ENCODE data around the gene TMEM63C.

TMEM63C gene

GRCh38 chr14:77185093-77185465 is 3.5 kb downstream of the TMEM63C start:
- peaks cover 47% of the 10 kb centered on the region for H3K27me3 ChIP-seq
- no peak overlapping the region for H3K4me3 ChIP-seq (ENCODE audit: low read depth in 1 of 2, low read length in 1 of 2)
- no peaks in the 10 kb centered on the region for H3K9me3 ChIP-seq
- H3K36me3 ChIP-seq = no peaks in the 10 kb centered on the region
- peaks cover 6 to 17% of the 10 kb centered on the region in 2 experiments for H3K4me1 ChIP-seq (ENCODE audit: control insufficient read depth in 1 of 2, insufficient read depth in 1 of 2, low read depth in 1 of 2, low read length in 1 of 2)
- no peak overlapping the region for H3K27ac ChIP-seq
- no peak for TF ChIP-seq CTCF (IDR thresholded peaks at IDR 0.05)

GRCh38 chr14:77186911-77187648 is 5.5 kb downstream of the TMEM63C start:
- Histone ChIP-seq H3K4me1 (ENCODE audit: control insufficient read depth in 1 of 2, insufficient read depth in 1 of 2, low read depth in 1 of 2, low read length in 1 of 2) (peaks cover 6 to 9% of the 10 kb centered on the region in 2 experiments), H3K27ac (no peak overlapping the region), H3K4me3 (ENCODE audit: low read depth in 1 of 2, low read length in 1 of 2) (no peak overlapping the region), H3K9me3 (no peaks in the 10 kb centered on the region), H3K27me3 (peaks cover 27% of the 10 kb centered on the region), H3K36me3 (no peaks in the 10 kb centered on the region)
- no peak for TF ChIP-seq CTCF (IDR thresholded peaks at IDR 0.05)

- Histone ChIP-seq H3K9me3 (no peaks in the 10 kb centered on the region), H3K4me1 (ENCODE audit: control insufficient read depth in 1 of 2, insufficient read depth in 1 of 2, low read depth in 1 of 2, low read length in 1 of 2) (peaks cover 1 to 3% of the 10 kb centered on the region in 2 experiments), H3K36me3 (no peaks in the 10 kb centered on the region), H3K4me3 (ENCODE audit: low read depth in 1 of 2, low read length in 1 of 2) (no peak overlapping the region), H3K27me3 (peaks cover 21% of the 10 kb centered on the region), H3K27ac (no peak overlapping the region)
- TF ChIP-seq CTCF (IDR thresholded peaks at IDR 0.05) = no peak
Observed at GRCh38 chr14:77187649-77188012, 6.0 kb downstream of the TMEM63C start.

GRCh38 chr14:77189479-77189878 is 7.9 kb downstream of the TMEM63C start:
- peaks cover 6% of the 10 kb centered on the region for H3K27me3 ChIP-seq
- no peaks in the 10 kb centered on the region for H3K36me3 ChIP-seq
- H3K4me3 ChIP-seq (ENCODE audit: low read depth in 1 of 2, low read length in 1 of 2) = no peak overlapping the region
- H3K27ac ChIP-seq = no peak overlapping the region
- no peak for TF ChIP-seq CTCF (IDR thresholded peaks at IDR 0.05)
- H3K9me3 ChIP-seq = no peaks in the 10 kb centered on the region
- no peaks in the 10 kb centered on the region for H3K4me1 ChIP-seq (ENCODE audit: control insufficient read depth in 1 of 2, insufficient read depth in 1 of 2, low read depth in 1 of 2, low read length in 1 of 2)

- Histone ChIP-seq H3K27ac (no peak overlapping the region), H3K27me3 (peaks cover 6% of the 10 kb centered on the region), H3K4me3 (ENCODE audit: low read depth in 1 of 2, low read length in 1 of 2) (no peak overlapping the region), H3K4me1 (ENCODE audit: control insufficient read depth in 1 of 2, insufficient read depth in 1 of 2, low read depth in 1 of 2, low read length in 1 of 2) (no peaks in the 10 kb centered on the region), H3K36me3 (no peaks in the 10 kb centered on the region), H3K9me3 (no peaks in the 10 kb centered on the region)
- TF ChIP-seq CTCF (IDR thresholded peaks at IDR 0.05) = no peak
Observed at GRCh38 chr14:77190977-77191376, 9.4 kb downstream of the TMEM63C start.
